GM18909 (cell line): ENCODE data around the gene BAMBI.

Experiments
- ATAC-seq: cut with Tn5 transposase; IDR thresholded peaks from one replicate; pipeline ENCODE4 v1.9.1; 2021; ENCODE audit warnings: mild to moderate bottlenecking; ENCODE audit not compliant: unreplicated experiment, poor library complexity

BAMBI gene

GRCh38 chr10:28674782-28675181 lies 2.5 kb upstream of the BAMBI start:
- no peak for ATAC-seq

- ATAC-seq, result peak; percentile 1
Measured at GRCh38 chr10:28676326-28676967, 874 bp upstream of the BAMBI start.

- ATAC-seq, result no peak
Measured at GRCh38 chr10:28677888-28678686, 766 bp downstream of the BAMBI start.

GRCh38 chr10:28678687-28679457 lies 1.6 kb downstream of the BAMBI start:
- no peak for ATAC-seq

GRCh38 chr10:28679581-28680357 lies 2.4 kb downstream of the BAMBI start:
- ATAC-seq, result no peak

GRCh38 chr10:28680358-28680752 lies 3.0 kb downstream of the BAMBI start:
- no peak for ATAC-seq

GRCh38 chr10:28681291-28681763 lies 4.0 kb downstream of the BAMBI start:
- no peak for ATAC-seq

GRCh38 chr10:28681928-28682750 lies 4.8 kb downstream of the BAMBI start:
- no peak for ATAC-seq

- ATAC-seq, result no peak
Measured at GRCh38 chr10:28684157-28684985, 7.0 kb downstream of the BAMBI start.

GRCh38 chr10:28684986-28685580 lies 7.8 kb downstream of the BAMBI start:
- no peak for ATAC-seq

GRCh38 chr10:28685717-28686116 lies 8.4 kb downstream of the BAMBI start:
- ATAC-seq, result no peak

- ATAC-seq, result no peak
Measured at GRCh38 chr10:28686835-28687682, 9.7 kb downstream of the BAMBI start.

- no peak for ATAC-seq
Measured at GRCh38 chr10:28687683-28688001, 10.3 kb downstream of the BAMBI start.

GRCh38 chr10:28690545-28690944 lies 13.2 kb downstream of the BAMBI start:
- ATAC-seq, result no peak

GRCh38 chr10:28691187-28691694 lies 13.9 kb downstream of the BAMBI start:
- no peak for ATAC-seq

GRCh38 chr10:28692050-28692449 lies 14.7 kb downstream of the BAMBI start:
- no peak for ATAC-seq

GRCh38 chr10:28694530-28694929 lies 17.2 kb downstream of the BAMBI start:
- ATAC-seq, result no peak
